GM21390 (cell line): Measurements from ENCODE around the gene CELF1.
"Not testable (repeated sequence)": the region's sequence is repeated elsewhere in the genome, so short reads cannot be mapped to it uniquely, and the experiment has no call there.

Source experiments
- ATAC-seq: cut with Tn5 transposase; IDR thresholded peaks from one replicate; pipeline ENCODE4 v1.9.1; 2021; ENCODE audit not compliant: unreplicated experiment

The CELF1 gene

DNA sequence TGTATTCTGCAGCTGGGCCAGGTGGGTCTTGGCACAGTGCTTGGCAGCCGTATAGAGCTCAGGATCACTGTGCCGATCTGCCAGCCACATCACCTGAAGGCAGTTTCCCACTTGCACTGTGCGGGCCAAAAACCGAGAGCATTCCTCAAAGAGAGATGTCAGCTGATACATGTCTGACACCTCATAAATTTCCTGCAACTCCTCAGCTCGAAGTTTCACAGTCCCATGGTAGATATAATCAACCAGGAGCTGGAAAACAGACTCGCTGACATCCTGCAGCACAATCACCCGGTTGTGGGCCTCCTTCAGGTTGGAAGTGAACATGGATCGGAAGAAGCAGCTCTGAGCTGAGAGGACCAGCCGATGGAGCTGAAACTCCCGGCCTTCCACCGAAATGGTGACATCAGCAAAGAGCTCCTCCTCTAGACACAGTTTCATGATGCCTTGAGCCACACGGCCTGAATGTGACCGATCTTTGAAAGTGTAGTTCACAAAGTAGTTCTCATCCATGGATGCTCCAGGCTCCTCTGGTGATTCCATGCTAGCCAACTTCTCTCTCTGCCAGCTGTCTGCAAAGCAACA, 24.6 kb upstream of the CELF1 start:
- ATAC-seq = no peak

GRCh38 chr11:47573321-47573720, 20.4 kb upstream of the CELF1 start:
- no peak for ATAC-seq

GRCh38 chr11:47572715-47573255, 19.9 kb upstream of the CELF1 start:
- ATAC-seq = no peak

DNA sequence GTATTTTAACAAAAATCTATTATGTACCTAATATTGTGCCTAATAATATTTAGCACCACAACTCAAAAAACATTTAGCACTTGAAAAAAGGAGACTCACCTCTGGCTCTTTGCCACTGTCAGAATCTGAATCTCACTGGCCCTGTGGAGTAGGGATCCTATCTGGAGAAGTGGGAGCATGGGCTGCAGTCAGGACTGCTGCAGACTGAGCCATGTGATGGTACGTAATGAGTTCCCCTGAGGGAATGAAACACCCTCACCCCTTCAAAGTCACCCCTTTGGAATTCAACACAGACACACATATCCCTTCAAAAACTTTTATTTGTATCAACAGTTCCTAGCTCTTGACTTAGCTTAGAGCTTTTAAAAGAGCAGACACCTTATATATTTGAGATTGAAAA, 19.0 kb upstream of the CELF1 start:
- no peak for ATAC-seq

DNA sequence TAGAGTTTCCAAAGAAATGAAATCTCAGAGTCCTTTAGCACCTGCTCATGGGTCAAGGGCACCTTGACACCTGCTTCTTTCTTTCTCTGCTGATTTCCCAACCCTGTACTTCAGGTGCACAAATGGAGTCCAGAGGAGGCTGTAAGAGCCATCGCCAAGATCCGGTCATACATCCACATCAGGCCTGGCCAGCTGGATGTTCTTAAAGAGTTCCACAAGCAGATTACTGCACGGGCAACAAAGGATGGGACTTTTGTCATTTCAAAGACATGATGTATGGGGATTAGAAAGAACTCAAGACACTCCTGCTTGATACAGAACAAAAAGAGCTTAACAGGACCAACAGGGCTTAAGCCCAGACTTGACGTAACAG, 18.4 kb upstream of the CELF1 start:
- no peak for ATAC-seq

- no peak for ATAC-seq
These were observed 17.9 kb upstream of the CELF1 start for GRCh38 chr11:47570651-47571356.

GRCh38 chr11:47569646-47570045, 16.7 kb upstream of the CELF1 start:
- no peak for ATAC-seq

DNA sequence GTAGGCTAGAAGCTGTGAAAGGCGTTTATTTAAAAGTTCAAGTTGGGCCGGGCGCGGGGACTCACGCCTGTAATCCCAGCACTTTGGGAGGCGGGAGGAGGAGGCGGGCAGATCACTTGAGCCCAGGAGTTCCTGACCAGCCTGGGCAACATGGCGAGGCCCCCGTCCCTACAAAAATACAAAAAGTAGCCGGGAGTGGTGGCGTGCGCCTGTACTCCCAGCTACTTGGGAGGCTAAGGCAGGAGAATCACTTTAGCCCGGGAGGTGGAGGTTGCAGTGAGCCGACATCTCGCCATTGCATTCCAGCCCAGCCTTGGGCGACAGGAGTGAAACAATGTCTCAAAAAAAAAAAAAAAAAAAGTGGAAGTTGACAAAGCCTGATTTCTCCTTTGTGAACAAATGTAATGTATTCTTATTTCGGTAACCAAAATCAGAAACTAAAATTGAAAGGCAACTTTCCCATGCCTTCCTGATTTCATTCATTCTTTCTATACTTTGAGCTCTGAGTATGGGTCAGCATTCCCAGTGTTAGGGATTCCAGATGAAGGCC, 13.3 kb upstream of the CELF1 start:
- peak; percentile 16 for ATAC-seq

GRCh38 chr11:47565340-47566148, 12.6 kb upstream of the CELF1 start, which contains the start of gene PTPMT1:
PTPMT1 (plus strand) TSS chr11:47565599; CDS start chr11:47565623, 24 bp downstream.
- ATAC-seq = peak; percentile 88

DNA sequence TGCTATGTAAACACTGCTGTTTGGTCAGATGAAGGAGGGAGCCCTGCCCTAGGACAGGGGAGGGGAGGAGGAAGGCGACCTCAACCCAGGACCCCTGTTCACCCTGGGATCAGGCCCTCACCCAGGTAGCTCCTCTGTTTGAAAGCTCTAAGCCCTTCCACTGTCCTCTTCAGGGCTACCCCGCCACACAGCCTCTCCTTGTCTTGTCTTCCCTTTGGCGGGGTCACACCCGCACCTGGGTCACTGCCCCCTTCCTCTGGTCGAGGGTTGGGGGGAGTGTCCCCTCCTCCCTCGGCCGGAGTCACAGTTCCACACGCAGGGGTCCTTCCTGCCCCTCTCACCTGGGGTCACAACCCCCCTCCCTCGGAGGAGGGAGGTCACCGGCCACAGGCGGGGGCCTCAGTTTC, 12.0 kb upstream of the CELF1 start:
- no peak for ATAC-seq

DNA sequence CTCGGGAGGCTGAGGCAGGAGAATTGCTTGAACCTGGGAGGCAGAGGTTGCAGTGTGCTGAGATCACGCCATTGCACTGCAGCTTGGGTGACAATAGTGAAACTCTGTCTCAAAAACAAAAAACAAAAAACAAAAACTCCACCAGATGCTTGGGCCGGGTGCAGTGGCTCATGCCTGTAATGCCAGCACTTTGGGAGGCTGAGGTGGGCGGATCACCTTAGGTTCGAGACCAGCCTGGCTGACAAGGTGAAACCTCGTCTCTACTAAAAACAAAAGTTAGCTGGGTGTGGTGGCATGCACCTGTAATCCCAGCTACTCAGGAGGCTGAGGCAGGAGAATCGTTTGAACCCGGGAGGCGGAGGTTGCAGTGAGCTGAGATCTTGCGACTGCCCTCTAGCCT, 11.4 kb upstream of the CELF1 start:
- ATAC-seq = not testable (repeated sequence)

DNA sequence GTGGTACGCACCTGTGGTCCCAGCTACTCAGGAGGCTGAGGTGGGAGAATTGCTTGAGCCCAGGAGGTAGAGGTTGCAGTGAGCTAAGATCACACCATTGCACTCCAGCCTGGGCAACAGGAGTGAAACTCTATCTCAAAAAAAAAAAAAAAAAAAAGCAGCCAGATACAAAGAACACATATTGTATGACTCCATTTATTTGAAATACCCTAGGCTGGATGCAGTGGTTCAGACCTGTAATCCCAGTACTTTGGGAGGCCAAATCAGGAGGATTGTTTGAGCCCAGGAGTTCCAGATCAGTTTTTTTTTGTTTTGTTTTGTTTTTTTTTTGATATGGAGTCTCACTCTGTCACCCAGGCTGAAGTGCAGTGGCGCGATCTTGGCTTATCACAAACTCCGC, 9.5 kb upstream of the CELF1 start:
- ATAC-seq = not testable (repeated sequence)

DNA sequence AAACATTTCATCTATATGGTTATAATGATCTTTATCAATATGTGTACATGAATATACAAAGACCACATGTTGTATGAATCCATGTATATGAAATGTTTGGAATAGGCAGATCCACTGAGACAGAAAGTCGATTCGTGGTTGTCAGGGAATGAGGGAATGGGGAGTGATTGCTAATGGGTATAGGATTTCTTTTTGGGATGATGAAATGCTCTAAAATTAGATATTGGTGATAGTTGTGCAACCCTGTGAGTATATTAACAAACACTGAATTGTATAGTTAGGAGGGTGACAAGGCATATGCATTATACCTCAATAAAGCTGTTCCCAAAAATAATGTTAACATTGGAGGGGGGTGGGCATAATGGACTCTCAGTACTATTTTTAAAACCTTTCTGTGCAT, 7.5 kb upstream of the CELF1 start:
- no peak for ATAC-seq

DNA sequence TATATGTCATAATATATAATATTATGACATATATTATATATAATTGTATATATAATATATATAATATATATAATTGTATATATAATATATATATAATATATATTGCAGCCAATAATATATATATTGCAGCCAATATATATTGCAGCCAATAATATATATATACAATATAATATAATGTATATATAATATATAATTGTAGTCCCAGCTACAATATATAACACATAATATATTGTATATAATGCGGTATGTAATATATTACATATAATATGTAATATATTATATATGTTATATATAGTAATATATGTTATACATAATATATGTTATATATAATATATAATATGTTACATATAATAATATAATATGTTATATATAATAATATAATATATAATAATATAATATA, 5.8 kb upstream of the CELF1 start:
- ATAC-seq = no peak

GRCh38 chr11:47557004-47557403, 4.1 kb upstream of the CELF1 start:
- not testable (repeated sequence) for ATAC-seq

DNA sequence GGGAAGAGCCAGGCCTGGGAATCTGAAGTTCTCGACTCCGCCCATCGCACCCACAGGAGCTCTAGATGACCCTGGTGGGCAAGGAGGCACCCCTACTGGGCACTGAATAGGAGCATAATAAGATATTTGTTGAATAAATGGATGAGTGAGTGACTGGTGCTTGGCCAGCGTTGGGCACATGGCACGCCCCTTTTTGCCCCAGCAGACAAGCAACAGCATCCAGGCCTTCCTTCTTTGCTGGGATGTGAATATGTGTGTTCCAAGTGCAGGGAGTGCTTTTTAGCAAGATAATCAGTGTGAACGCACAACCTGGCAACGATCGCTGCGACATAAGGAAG, 443 bp upstream of the CELF1 start:
- ATAC-seq = peak; percentile 15

DNA sequence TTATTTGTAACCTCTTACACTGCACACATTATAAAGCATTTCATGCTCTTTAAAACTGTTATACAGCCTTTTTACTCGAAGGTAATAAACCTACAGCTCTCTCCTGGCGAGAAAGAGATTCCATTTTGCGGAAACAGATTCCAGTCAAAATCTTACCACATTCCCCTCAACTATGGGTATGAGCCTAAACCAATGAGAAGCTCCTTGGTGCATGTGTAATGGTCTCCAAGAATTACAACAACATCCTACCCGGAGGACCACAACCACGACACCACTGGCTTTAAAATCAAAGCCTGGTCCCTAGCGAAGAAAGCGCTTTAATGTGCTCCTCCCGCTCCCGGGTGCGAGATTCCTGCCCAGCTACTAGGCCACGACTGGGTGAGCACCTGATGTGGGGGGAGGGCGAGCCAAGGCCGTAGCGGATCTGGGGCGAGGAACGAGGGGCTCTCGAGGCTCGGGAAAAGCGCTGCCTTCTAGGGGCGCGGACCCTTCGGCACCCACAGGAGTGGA, 821 bp downstream of the CELF1 start:
- no peak for ATAC-seq

DNA sequence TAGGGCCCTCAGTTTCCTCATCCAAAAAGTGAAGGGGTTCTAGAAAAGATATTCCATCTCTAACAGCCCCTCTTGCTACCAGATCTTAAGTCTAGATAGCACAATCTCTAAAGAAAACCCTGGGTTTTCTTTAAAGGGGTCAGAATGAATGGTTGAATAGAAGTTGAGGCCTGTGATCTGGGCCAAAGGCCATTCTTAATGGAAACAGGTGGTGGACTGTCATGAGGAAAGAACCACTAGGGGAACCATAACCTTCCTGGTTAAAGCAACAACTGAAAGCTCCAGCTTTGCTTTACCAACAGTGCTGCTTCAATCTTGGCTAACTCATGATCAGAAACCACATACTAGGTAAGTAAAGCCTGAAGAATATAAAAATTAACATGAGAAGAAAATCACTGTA, 1.8 kb downstream of the CELF1 start:
- ATAC-seq = no peak

DNA sequence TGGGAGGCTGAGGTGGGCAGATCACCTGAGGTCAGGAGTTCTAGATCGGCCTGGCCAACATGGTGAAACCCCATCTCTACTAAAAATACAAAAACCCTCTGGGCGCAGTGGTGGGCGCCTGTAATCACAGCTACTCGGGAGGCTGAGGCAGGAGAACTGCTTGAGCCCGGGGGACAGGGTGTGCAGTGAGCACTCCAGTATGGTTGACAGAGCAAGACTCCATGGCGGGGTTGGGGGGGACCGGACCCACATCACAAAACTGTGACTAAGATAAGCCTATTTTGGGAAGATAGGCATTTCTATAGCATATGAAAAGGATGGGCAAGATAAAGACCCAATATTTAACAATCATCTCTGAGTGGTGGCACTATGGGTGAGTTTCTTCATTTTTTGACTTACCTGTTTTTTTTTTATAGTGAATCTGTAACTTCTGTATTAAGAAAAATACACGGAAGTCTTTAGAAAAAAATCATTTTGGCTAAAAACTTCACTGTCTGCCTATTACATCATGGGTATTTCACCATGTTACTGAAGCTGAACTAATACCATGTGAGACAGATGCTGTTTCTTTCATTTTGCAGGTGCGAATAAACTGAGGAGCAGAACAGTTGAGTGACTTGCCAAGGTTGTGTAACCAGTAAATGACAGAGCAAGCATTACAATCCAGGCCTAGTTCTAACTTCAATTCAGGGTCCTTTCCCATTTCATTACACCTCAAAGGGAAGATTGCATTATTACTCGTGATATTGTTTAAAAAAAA, 2.5 kb downstream of the CELF1 start:
- ATAC-seq = no peak

GRCh38 chr11:47546274-47546673, 6.7 kb downstream of the CELF1 start:
- ATAC-seq = not testable (repeated sequence)

DNA sequence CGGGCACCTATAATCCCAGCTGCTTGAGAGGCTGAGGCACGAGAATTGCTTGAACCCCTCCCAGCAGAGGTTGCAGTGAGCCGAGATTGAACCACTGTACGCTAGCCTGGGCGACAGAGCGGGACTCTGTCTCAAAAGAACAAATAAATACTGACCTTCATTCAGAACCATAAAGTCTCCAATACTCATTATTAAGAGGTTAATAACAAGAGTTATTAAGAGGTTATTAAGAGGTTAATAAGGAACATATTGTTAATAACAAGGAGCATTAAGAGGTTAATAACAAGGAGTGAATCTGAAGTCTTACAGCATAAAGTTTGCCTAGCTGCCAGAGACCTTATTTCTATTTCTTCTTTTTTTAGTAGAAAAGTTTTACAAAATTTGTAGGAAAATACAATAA, 7.6 kb downstream of the CELF1 start:
- ATAC-seq = no peak
